HG03460 (cell line): Measurements from ENCODE around the gene GPR22.

Experiments used
- ATAC-seq: cut with Tn5 transposase; IDR thresholded peaks from one replicate; pipeline ENCODE4 v1.9.1; 2021; ENCODE audit not compliant: unreplicated experiment

Gene GPR22

GRCh38 chr7:107474104-107474521 lies 4.3 kb downstream of the GPR22 start:
- ATAC-seq: no peak

GRCh38 chr7:107479303-107479702 lies 9.4 kb downstream of the GPR22 start:
- no peak for ATAC-seq

DNA sequence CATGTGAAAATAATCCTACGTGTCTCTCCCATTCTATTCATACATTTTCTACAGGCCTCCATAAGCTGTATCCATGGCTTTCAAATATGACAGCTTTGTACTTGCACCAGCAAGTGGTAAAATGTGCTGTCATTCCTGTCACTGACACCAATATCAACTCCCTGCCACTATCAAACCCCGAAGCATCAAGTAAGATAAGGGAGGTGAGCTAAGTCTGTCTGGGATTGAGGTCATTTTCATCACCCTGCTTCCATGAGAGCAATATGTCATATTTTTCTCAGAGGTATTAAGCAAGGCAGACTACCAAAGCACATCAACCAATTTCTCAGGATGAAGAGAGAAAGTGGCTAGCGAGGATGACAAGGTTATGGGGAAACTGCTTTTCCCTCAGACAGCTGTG lies 11.1 kb downstream of the GPR22 start:
- no peak for ATAC-seq

DNA sequence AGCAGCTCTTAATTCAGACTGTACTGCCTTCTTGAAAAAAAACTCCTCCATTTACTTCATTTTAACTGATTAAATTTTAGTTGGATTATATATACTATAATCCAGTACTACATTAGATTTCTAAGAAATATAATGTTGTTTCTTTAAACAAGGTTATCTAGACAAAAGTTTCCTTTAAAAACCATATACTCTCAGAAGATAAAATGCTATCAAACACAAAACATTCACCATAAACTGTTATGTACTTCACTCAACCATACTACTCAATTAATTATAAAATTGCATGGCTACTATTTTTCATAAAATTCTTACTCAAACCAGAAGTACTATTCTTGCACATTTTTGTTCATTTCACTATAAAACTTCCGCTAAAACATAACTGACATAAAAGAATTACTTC lies 12.7 kb downstream of the GPR22 start:
- no peak for ATAC-seq

GRCh38 chr7:107486041-107486440 lies 16.2 kb downstream of the GPR22 start:
- no peak for ATAC-seq

GRCh38 chr7:107492875-107493274 lies 23.0 kb downstream of the GPR22 start:
- no peak for ATAC-seq

DNA sequence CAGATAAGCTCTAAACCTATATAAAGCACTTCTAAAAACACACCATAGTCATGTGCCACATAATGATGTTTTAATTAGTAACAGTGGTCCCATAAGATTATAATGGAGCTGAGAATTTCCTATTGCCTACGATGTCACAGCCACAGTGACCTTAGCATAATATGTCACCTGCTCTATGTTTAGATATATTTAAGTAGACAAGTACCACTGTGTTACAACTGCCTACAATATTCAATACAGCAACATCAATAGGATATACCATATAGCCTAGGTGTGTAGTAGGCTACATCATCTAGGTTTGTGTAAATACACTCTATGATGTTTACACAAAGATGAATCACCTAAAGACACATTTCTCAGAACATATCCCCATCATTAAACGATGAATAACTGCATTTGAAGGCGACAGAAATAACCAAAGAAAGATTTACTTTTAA lies 24.5 kb downstream of the GPR22 start:
- no peak for ATAC-seq

DNA sequence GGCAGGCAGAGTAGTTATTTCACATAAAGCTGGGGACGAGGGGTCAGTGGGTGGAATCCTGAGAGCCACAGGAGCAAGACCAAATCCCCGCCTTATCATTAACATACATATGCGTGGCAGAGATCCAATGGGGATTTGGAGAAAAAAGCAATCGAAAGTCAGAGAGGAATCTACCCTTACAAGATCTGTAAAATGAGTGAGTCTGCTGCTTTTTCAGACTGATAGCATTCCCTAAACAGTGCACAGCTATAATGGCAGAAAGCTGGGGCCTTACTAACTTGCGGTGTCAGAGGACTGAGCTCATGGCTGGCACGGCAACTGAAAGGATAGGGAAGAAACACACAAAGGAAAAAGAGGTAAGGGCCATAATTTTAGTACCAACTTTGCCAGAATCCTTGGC lies 25.0 kb downstream of the GPR22 start:
- ATAC-seq: no peak

- no peak for ATAC-seq
These were observed 25.7 kb downstream of the GPR22 start for GRCh38 chr7:107495516-107495915.

GRCh38 chr7:107499731-107500130 lies 29.9 kb downstream of the GPR22 start:
- ATAC-seq: no peak

DNA sequence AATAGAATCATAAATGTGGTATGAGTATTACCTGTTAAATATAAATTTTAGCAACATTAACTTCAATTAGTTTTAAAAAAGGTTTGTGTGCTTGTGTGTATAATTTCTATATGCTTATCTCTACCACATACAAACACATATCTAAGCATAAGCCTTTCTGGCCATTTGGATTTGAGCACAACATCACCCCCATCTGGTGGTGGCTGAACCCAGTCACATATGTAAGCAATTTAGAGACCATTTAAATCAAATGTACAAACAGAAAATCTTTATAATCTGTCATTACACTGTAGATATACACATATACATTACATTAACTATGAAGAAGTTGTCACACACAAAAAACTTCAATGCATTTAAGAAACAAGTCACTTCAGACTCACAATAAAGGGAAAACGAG lies 31.7 kb downstream of the GPR22 start:
- no peak for ATAC-seq

- no peak for ATAC-seq
These were observed 32.3 kb downstream of the GPR22 start for GRCh38 chr7:107502154-107502553.

- ATAC-seq: no peak
These were observed 32.9 kb downstream of the GPR22 start for GRCh38 chr7:107502797-107503196.

GRCh38 chr7:107503687-107504086 lies 33.8 kb downstream of the GPR22 start:
- no peak for ATAC-seq

DNA sequence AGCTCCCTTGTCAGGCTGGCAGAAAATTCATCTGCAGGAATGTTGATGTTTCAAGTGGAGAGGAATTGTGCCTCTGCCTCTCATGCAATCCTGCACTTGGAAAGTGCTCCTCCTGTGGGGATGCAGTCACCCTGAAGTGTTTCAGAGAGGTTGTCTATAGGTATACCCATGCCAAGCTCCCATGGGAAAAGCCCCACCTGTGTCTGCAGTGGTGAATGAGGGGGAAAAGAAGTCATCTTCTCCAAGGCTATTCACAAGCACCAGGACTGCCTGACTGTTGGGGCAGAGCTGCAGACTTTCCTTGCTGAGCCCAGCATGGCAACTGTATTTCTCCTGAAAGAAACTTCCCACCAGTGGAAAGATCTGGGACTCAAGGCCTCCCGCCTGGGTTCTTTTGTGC lies 35.5 kb downstream of the GPR22 start:
- ATAC-seq: no peak

- no peak for ATAC-seq
These were observed 36.3 kb downstream of the GPR22 start for GRCh38 chr7:107505997-107506673.

GRCh38 chr7:107506674-107507339 lies 37.0 kb downstream of the GPR22 start:
- no peak for ATAC-seq
